T-helper 9 cell (primary cell): ENCODE results near the gene MARVELD3.
"Not testable (repeated sequence)": the region's sequence is repeated elsewhere in the genome, so short reads cannot be mapped to it uniquely, and the experiment has no call there.

Experiments
- DNase-seq: peaks from one replicate; pipeline ENCODE4 v3.0.0-alpha.2; 2020

The MARVELD3 gene

GRCh38 chr16:71672803-71673581 lies 47.0 kb downstream of the MARVELD3 start:
- DNase-seq = no peak

GRCh38 chr16:71673582-71673973 lies 47.6 kb downstream of the MARVELD3 start:
- no peak for DNase-seq

GRCh38 chr16:71674229-71674628 lies 48.2 kb downstream of the MARVELD3 start:
- DNase-seq = no peak

- no peak for DNase-seq
Observed at GRCh38 chr16:71675380-71675779, 49.4 kb downstream of the MARVELD3 start.

- DNase-seq = no peak
Observed at GRCh38 chr16:71676236-71676635, 50.3 kb downstream of the MARVELD3 start.

GRCh38 chr16:71681360-71681759 lies 55.4 kb downstream of the MARVELD3 start:
- DNase-seq = no peak

GRCh38 chr16:71684280-71684679 lies 58.3 kb downstream of the MARVELD3 start:
- DNase-seq = not testable (repeated sequence)
